ENCODE data around the gene HLA-DOB. TPM values are rescaled to one million over a fixed set of nuclear protein-coding genes. Genes with fewer than 3 reads are reported as not detected.

The HLA-DOB gene
- total and polyA plus RNA-seq, 2 experiments from 2014 or later = not detected

GRCh38 chr6:32763421-32763820, 53.4 kb downstream of the HLA-DOB start, which contains the start of gene HLA-DQB2:
TSS of gene HLA-DQB2 (minus strand) at chr6:32763532. CDS start at chr6:32763470, 62 bp downstream.
- Histone ChIP-seq H3K9ac (no peak within 1 kb of the TSS), H2AFZ (no peak within 1 kb of the TSS), H3K4me1 (ENCODE audit: insufficient read depth) (no peaks in the 10 kb centered on the region), H3K9me3 (ENCODE audit: low read depth) (no peaks in the 10 kb centered on the region), H3F3A (ENCODE audit: insufficient read depth) (no peaks in the 10 kb centered on the region), H3K27ac (no peak within 1 kb of the TSS), H4K20me1 (ENCODE audit: insufficient read depth) (no peaks in the 10 kb centered on the region), H3K9me2 (ENCODE audit: insufficient read depth) (no peaks in the 10 kb centered on the region), H3K79me2 (ENCODE audit: insufficient read depth) (no peaks in the 10 kb centered on the region), H3K27me3 (replicated peaks; ENCODE audit: insufficient read depth) (no peaks in the 10 kb centered on the region; the same call in 1 of the 2 replicates), H3K4me3 (no peak within 1 kb of the TSS), H3K4me2 (ENCODE audit: unreplicated experiment) (no peak within 1 kb of the TSS), H3K36me3 (ENCODE audit: low read depth) (no peaks in the 10 kb centered on the region)
- TF ChIP-seq EZH2 (IDR thresholded peaks at IDR 0.05; ENCODE audit: insufficient read depth, poor library complexity, severe bottlenecking) = no peak
- no peak for TF ChIP-seq EZH2phosphoT487 (IDR thresholded peaks at IDR 0.05; ENCODE audit: insufficient read depth, low read depth)
- in situ Hi-C loops (cut with MboI) = no loop called here
- 28 to 34% methylated on average over 4 of the region's 4 CpGs for WGBS, 2 experiments (ENCODE audit: low coverage in 1 of 2, low lambda C conversion rate in 2 of 2, missing lambda C conversion rate in 2 of 2)
- DNase-seq = peak; percentile 3

Other genes starting within 250 kb of the HLA-DOB start
- not detected in 2 replicates for gene HLA-DRB1, start 227.2 kb downstream of the HLA-DOB start, total RNA-seq (2014; rRNA removed; shearing (Covaris generic))
- 0.21 and 0.52 TPM in 2 replicates for gene HLA-DRB1, start 227.2 kb downstream of the HLA-DOB start, polyA plus RNA-seq (2016; fragmentation: Nextera tagmentation; extraction: Ambion mirVana)
- not detected in 2 replicates for gene HLA-DQA1, start 179.6 kb downstream of the HLA-DOB start, total RNA-seq (2014; rRNA removed; shearing (Covaris generic))
- gene HLA-DQA1, start 179.6 kb downstream of the HLA-DOB start, polyA plus RNA-seq (2016; fragmentation: Nextera tagmentation; extraction: Ambion mirVana) = 0.28 TPM in 1 of 2 replicates, not detected in the other
- gene HLA-DQB1, start 150.3 kb downstream of the HLA-DOB start, total RNA-seq (2014; rRNA removed; shearing (Covaris generic)) = not detected in 2 replicates
- not detected in 2 replicates for gene HLA-DQB1, start 150.3 kb downstream of the HLA-DOB start, polyA plus RNA-seq (2016; fragmentation: Nextera tagmentation; extraction: Ambion mirVana)
- gene HLA-DQA2, start 75.6 kb downstream of the HLA-DOB start, total RNA-seq (2014; rRNA removed; shearing (Covaris generic)) = not detected in 2 replicates
- gene HLA-DQA2, start 75.6 kb downstream of the HLA-DOB start, polyA plus RNA-seq (2016; fragmentation: Nextera tagmentation; extraction: Ambion mirVana) = not detected in 2 replicates
- not detected in 2 replicates for gene HLA-DQB2, start 53.5 kb downstream of the HLA-DOB start, total RNA-seq (2014; rRNA removed; shearing (Covaris generic))
- not detected in 2 replicates for gene HLA-DQB2, start 53.5 kb downstream of the HLA-DOB start, polyA plus RNA-seq (2016; fragmentation: Nextera tagmentation; extraction: Ambion mirVana)
- gene TAP2, start 21.7 kb upstream of the HLA-DOB start, total RNA-seq (2014; rRNA removed; shearing (Covaris generic)) = 2.2 and 5.4 TPM in 2 replicates
- gene TAP2, start 21.7 kb upstream of the HLA-DOB start, polyA plus RNA-seq (2016; fragmentation: Nextera tagmentation; extraction: Ambion mirVana) = 4.6 and 5.1 TPM in 2 replicates
- 21.6 and 27.2 TPM in 2 replicates for gene PSMB8, start 27.0 kb upstream of the HLA-DOB start, total RNA-seq (2014; rRNA removed; shearing (Covaris generic))
- gene PSMB8, start 27.0 kb upstream of the HLA-DOB start, polyA plus RNA-seq (2016; fragmentation: Nextera tagmentation; extraction: Ambion mirVana) = 33.5 and 36.0 TPM in 2 replicates
- 27.5 and 30.7 TPM in 2 replicates for gene TAP1, start 36.7 kb upstream of the HLA-DOB start, total RNA-seq (2014; rRNA removed; shearing (Covaris generic))
- gene TAP1, start 36.7 kb upstream of the HLA-DOB start, polyA plus RNA-seq (2016; fragmentation: Nextera tagmentation; extraction: Ambion mirVana) = 29.8 and 30.7 TPM in 2 replicates
- gene PSMB9, start 37.2 kb upstream of the HLA-DOB start, total RNA-seq (2014; rRNA removed; shearing (Covaris generic)) = 3.4 and 5.1 TPM in 2 replicates
- gene PSMB9, start 37.2 kb upstream of the HLA-DOB start, polyA plus RNA-seq (2016; fragmentation: Nextera tagmentation; extraction: Ambion mirVana) = 11.2 and 12.3 TPM in 2 replicates
- gene HLA-DMB, start 124.0 kb upstream of the HLA-DOB start, total RNA-seq (2014; rRNA removed; shearing (Covaris generic)) = not detected in 2 replicates
- 0.46 TPM in 1 of 2 replicates, not detected in the other for gene HLA-DMB, start 124.0 kb upstream of the HLA-DOB start, polyA plus RNA-seq (2016; fragmentation: Nextera tagmentation; extraction: Ambion mirVana)
- 1.1 and 6.3 TPM in 2 replicates for gene HLA-DMA, start 136.1 kb upstream of the HLA-DOB start, total RNA-seq (2014; rRNA removed; shearing (Covaris generic))
- 5.6 and 6.2 TPM in 2 replicates for gene HLA-DMA, start 136.1 kb upstream of the HLA-DOB start, polyA plus RNA-seq (2016; fragmentation: Nextera tagmentation; extraction: Ambion mirVana)
- gene BRD2, start 151.6 kb upstream of the HLA-DOB start, total RNA-seq (2014; rRNA removed; shearing (Covaris generic)) = 85.4 and 95.7 TPM in 2 replicates
- gene BRD2, start 151.6 kb upstream of the HLA-DOB start, polyA plus RNA-seq (2016; fragmentation: Nextera tagmentation; extraction: Ambion mirVana) = 99.9 and 105 TPM in 2 replicates
- not detected in 2 replicates for gene HLA-DOA, start 192.6 kb upstream of the HLA-DOB start, total RNA-seq (2014; rRNA removed; shearing (Covaris generic))
- 0.18 TPM in 1 of 2 replicates, not detected in the other for gene HLA-DOA, start 192.6 kb upstream of the HLA-DOB start, polyA plus RNA-seq (2016; fragmentation: Nextera tagmentation; extraction: Ambion mirVana)